SK-N-MC (cell line): ENCODE results near the gene SPRYD3.

Source experiments
- EZH2 ChIP-seq: fragments of 200-600 bp; sonication (generic); IDR thresholded peaks from one replicate; pipeline ENCODE4 v1.6.1; 2017; ENCODE audit warnings: antibody characterized with exemption
- POLR2AphosphoS5 ChIP-seq: IDR thresholded peaks from 2 replicates; pipeline ENCODE4 v1.6.1; 2012; ENCODE audit warnings: mild to moderate bottlenecking, low read depth, low read length, borderline replicate concordance

- no peak for TF ChIP-seq POLR2AphosphoS5
- no peak for TF ChIP-seq EZH2
These were observed 15.2 kb upstream of the SPRYD3 start for GRCh38 chr12:53094394-53094787.
